ENCODE data around the gene RDH16. TPM values are rescaled to one million over a fixed set of nuclear protein-coding genes. Genes with fewer than 3 reads are reported as not detected.
"Not testable (repeated sequence)": the region's sequence is repeated elsewhere in the genome, so short reads cannot be mapped to it uniquely, and the experiment has no call there.

Gene RDH16
- total RNA-seq, 1 donor from 2014 or later, result not detected

GRCh38 chr12:56983386-56983785 lies 26.0 kb upstream of the RDH16 start:
- H3K4me3 ChIP-seq (ENCODE audit: low read depth, low read length), result no peak overlapping the region
- H3K36me3 ChIP-seq (ENCODE audit: control insufficient read depth, insufficient read depth, low read length), result no peaks in the 10 kb centered on the region
- peaks cover 2% of the 10 kb centered on the region for H3K27me3 ChIP-seq (ENCODE audit: control insufficient read depth, insufficient read depth, low read length)
- TF ChIP-seq CTCF (IDR thresholded peaks at IDR 0.05; ENCODE audit: insufficient read depth, low read length, poor library complexity, severe bottlenecking), result no peak
- DNase-seq (ENCODE audit: low read depth), result no peak

- DNase-seq (ENCODE audit: low read depth); H3K27me3 ChIP-seq (ENCODE audit: control insufficient read depth, insufficient read depth, low read length); H3K4me3 ChIP-seq (ENCODE audit: low read depth, low read length): not testable (repeated sequence)
Observed at GRCh38 chr12:56982578-56983236, 25.3 kb upstream of the RDH16 start.

DNA sequence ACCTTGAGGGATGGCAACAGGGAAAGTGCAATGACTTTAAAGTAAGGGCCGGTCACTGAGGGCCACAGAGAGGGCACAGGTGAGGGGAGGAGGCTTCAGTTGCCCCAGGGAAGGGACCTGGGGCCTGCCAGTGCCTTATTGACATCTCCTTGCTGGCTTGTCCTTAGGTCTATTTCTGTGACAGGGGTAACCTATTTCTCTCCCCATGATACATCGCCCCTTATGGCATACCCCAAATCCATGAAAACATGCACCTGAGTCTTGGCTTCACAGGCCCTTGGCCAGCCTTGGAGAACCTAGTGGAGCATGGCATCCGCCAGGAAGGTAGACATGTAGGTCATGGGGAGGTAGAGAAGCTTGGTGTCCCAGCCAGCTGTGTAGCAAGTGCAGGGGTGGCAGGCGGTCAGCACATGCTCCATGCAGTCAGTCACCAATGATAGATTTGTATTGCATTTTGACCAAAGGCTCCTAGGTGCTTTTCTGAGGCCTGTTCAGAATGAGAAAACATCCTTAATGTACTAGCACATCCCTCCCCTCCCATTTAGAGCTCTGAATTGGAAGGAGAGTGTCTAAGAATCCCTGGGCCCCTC lies 23.6 kb upstream of the RDH16 start:
- TF ChIP-seq CTCF (IDR thresholded peaks at IDR 0.05; ENCODE audit: insufficient read depth, low read length, poor library complexity, severe bottlenecking), result no peak
- no peaks in the 10 kb centered on the region for H3K27me3 ChIP-seq (ENCODE audit: control insufficient read depth, insufficient read depth, low read length)
- no peaks in the 10 kb centered on the region for H3K36me3 ChIP-seq (ENCODE audit: control insufficient read depth, insufficient read depth, low read length)
- DNase-seq (ENCODE audit: low read depth), result no peak
- H3K4me3 ChIP-seq (ENCODE audit: low read depth, low read length), result no peak overlapping the region

More at GRCh38 chr12:56982578-56983236, 25.3 kb upstream of the RDH16 start:
- H3K36me3 ChIP-seq (ENCODE audit: control insufficient read depth, insufficient read depth, low read length), result not testable (repeated sequence)

- no peak for TF ChIP-seq CTCF (IDR thresholded peaks at IDR 0.05; ENCODE audit: insufficient read depth, low read length, poor library complexity, severe bottlenecking)
- H3K36me3 ChIP-seq (ENCODE audit: control insufficient read depth, insufficient read depth, low read length), result no peaks in the 10 kb centered on the region
- H3K27me3 ChIP-seq (ENCODE audit: control insufficient read depth, insufficient read depth, low read length), result no peaks in the 10 kb centered on the region
- DNase-seq (ENCODE audit: low read depth), result no peak
- no peak overlapping the region for H3K4me3 ChIP-seq (ENCODE audit: low read depth, low read length)
Observed at GRCh38 chr12:56980268-56980667, 22.9 kb upstream of the RDH16 start.

DNA sequence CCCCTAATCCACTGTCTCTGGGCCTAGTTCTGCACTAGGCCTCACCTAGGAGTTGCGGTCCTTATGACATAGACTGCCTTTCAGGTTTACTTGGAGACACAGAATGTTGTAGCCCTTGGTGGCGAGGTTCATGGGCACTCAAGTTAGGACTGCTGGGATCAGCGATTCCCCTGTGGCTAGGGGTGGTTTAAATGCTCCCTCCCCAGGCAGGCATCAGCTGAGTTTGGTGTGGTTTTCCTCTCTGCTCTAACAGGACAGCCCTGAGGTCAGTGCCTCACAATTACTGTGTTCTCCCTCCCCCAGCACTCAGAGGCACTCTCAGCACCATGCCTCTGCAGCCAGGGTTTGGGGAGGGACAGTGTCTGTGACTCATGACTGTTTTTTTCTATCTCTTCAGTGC lies 22.2 kb upstream of the RDH16 start:
- no peaks in the 10 kb centered on the region for H3K27me3 ChIP-seq (ENCODE audit: control insufficient read depth, insufficient read depth, low read length)
- H3K36me3 ChIP-seq (ENCODE audit: control insufficient read depth, insufficient read depth, low read length), result no peaks in the 10 kb centered on the region
- no peak for DNase-seq (ENCODE audit: low read depth)
- no peak for TF ChIP-seq CTCF (IDR thresholded peaks at IDR 0.05; ENCODE audit: insufficient read depth, low read length, poor library complexity, severe bottlenecking)
- no peak overlapping the region for H3K4me3 ChIP-seq (ENCODE audit: low read depth, low read length)

DNA sequence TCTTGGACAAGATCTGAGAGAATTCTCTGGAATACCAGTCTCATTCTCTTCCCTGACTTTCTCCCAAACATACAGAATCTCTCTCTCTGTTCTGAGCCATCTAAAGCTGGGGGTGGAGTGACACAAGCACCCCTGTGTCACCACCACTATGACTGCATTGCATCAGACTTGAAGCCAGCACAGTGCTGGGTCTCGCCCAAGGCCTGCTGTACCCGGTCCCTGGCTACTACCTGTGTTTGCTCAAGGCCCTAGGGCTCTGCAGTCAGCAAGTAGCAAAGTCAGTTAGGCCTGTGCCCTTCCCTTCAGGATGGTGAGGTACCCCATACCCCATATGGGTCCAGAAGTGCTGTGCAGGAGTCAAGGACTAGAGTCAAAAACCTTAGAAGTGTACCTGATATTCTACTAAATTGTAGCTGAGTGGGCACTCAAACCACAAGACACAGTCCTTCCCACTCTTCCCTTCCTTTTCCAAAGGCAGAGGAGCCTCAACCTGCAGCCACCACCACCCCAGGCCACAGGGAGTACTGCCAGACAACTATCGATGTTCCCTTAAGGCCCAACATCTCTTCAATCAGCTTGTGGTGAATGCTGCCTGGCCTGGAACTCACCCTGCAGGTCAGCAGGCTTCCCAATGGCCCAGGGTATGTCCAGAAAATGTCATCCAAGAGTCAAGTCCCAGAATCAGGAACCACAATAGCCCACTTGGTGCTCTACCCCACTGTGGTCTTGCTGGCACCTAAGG lies 21.2 kb upstream of the RDH16 start:
- TF ChIP-seq CTCF (IDR thresholded peaks at IDR 0.05; ENCODE audit: insufficient read depth, low read length, poor library complexity, severe bottlenecking), result no peak
- DNase-seq (ENCODE audit: low read depth), result no peak
- Histone ChIP-seq H3K4me3 (ENCODE audit: low read depth, low read length) (no peak overlapping the region), H3K27me3 (ENCODE audit: control insufficient read depth, insufficient read depth, low read length) (no peaks in the 10 kb centered on the region), H3K36me3 (ENCODE audit: control insufficient read depth, insufficient read depth, low read length) (no peaks in the 10 kb centered on the region)

- not testable (repeated sequence) for H3K36me3 ChIP-seq (ENCODE audit: control insufficient read depth, insufficient read depth, low read length); H3K4me3 ChIP-seq (ENCODE audit: low read depth, low read length); H3K27me3 ChIP-seq (ENCODE audit: control insufficient read depth, insufficient read depth, low read length); DNase-seq (ENCODE audit: low read depth)
Observed at GRCh38 chr12:56977361-56977760, 20.0 kb upstream of the RDH16 start.

- H3K27me3 ChIP-seq (ENCODE audit: control insufficient read depth, insufficient read depth, low read length), result not testable (repeated sequence)
Observed at GRCh38 chr12:56974224-56974623, 16.8 kb upstream of the RDH16 start.

DNA sequence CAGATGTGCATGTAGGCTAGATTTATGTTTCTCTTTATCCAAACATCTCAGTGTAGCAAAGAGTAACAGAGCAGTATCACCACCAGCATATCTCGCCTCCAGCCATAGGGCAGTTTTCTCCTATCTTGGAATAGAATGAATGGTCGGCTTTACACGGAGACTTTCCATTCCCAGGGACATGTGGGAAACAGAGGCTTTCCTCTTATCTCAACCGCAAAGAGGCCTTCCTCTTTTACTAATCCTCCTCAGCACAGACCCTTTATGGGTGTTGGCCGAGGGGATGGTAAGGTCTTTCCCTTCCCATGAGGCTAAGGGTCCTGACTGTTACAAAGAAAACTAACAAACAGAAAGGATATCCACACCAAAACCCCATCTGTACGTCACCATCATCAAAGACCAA lies 11.5 kb upstream of the RDH16 start:
- H3K36me3 ChIP-seq (ENCODE audit: control insufficient read depth, insufficient read depth, low read length); H3K4me3 ChIP-seq (ENCODE audit: low read depth, low read length); DNase-seq (ENCODE audit: low read depth); H3K27me3 ChIP-seq (ENCODE audit: control insufficient read depth, insufficient read depth, low read length): not testable (repeated sequence)

More at GRCh38 chr12:56974224-56974623, 16.8 kb upstream of the RDH16 start:
- not testable (repeated sequence) for DNase-seq (ENCODE audit: low read depth); H3K4me3 ChIP-seq (ENCODE audit: low read depth, low read length); H3K36me3 ChIP-seq (ENCODE audit: control insufficient read depth, insufficient read depth, low read length)
